HL-60/S4 treated with phorbol 12-myristate 13-acetate at 8.2 ng/mL for 4 days and 3 days (cell line): ENCODE measurements around the gene ZFYVE26.

Source experiments
- in situ Hi-C: fragments of 300-500 bp; cut with MboI; formaldehyde crosslinking; loops from 2 replicates; pipeline ENCODE4 v1.15.0; 2022; ENCODE audit warnings: low sequenced_read_pairs

ZFYVE26 gene

GRCh38 chr14:67718265-67718664 lies 98.1 kb downstream of the ZFYVE26 start:
- in situ Hi-C loops = loop anchor here (25.0 kb wide), 1 partner anchor 131 kb away; no protein-coding TSS in a partner anchor

GRCh38 chr14:67717048-67717447 lies 99.3 kb downstream of the ZFYVE26 start:
- in situ Hi-C loops = loop anchor here (25.0 kb wide), 1 partner anchor 130 kb away; no protein-coding TSS in a partner anchor

- in situ Hi-C loops = loop anchor here (25.0 kb wide), 1 partner anchor 123 kb away; no protein-coding TSS in a partner anchor
Measured at GRCh38 chr14:67710209-67710608, 106.2 kb downstream of the ZFYVE26 start.

- in situ Hi-C loops = loop anchor here (25.0 kb wide), 1 partner anchor 122 kb away; no protein-coding TSS in a partner anchor
Measured at GRCh38 chr14:67709796-67710195, 106.6 kb downstream of the ZFYVE26 start.

- in situ Hi-C loops = loop anchor here (25.0 kb wide), 1 partner anchor 122 kb away; no protein-coding TSS in a partner anchor
Measured at GRCh38 chr14:67709346-67709745, 107.0 kb downstream of the ZFYVE26 start.

- in situ Hi-C loops = loop anchor here (25.0 kb wide), 1 partner anchor 118 kb away; no protein-coding TSS in a partner anchor
Measured at GRCh38 chr14:67705211-67705610, 111.2 kb downstream of the ZFYVE26 start.

- in situ Hi-C loops = loop anchor here (25.0 kb wide), 1 partner anchor 117 kb away; no protein-coding TSS in a partner anchor
Measured at GRCh38 chr14:67704484-67705089, 111.8 kb downstream of the ZFYVE26 start.

GRCh38 chr14:67703997-67704396 lies 112.4 kb downstream of the ZFYVE26 start:
- in situ Hi-C loops = loop anchor here (25.0 kb wide), 1 partner anchor 117 kb away; no protein-coding TSS in a partner anchor

- in situ Hi-C loops = loop anchor here (25.0 kb wide), 1 partner anchor 114 kb away; no protein-coding TSS in a partner anchor
Measured at GRCh38 chr14:67701492-67701891, 114.9 kb downstream of the ZFYVE26 start, which contains the start of gene RDH12. TSS of gene RDH12 (plus strand) at chr14:67701886. CDS start at chr14:67722643, 20,757 bp downstream.

GRCh38 chr14:67698179-67698578 lies 118.2 kb downstream of the ZFYVE26 start:
- in situ Hi-C loops = no loop called here

- in situ Hi-C loops = no loop called here
Measured at GRCh38 chr14:67697006-67697405, 119.4 kb downstream of the ZFYVE26 start.
